NCI-H187 (cell line): ENCODE measurements around the gene CD82.
"Not testable (repeated sequence)": the region's sequence is repeated elsewhere in the genome, so short reads cannot be mapped to it uniquely, and the experiment has no call there.

ENCODE experiments used
- DNase-seq, 2 experiments: peaks; one replicate each; lab custom pipeline; 2025; lab: John Stamatoyannopoulos, UW

The CD82 gene

DNA sequence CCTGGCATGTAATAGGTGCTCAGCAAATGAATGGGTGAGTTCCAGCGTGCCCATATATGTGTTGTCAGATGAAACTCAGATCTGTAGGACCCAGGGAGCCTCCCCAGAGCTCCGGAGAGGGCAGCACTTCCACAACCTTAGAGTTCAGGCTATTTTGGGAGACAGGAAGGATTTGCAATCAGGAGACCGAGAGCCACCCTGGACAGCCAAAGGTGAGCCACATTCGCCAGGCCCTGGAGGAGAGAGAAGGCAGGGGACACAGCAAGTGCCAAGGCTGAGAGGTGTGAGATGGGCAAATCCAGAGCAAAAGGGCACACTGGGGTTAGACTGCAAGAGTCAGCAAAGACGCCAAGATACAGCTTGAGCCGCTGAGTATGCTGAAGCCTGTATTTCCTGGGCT, 66.4 kb downstream of the CD82 start:
- DNase-seq: no peak

- no peak for DNase-seq
Observed at GRCh38 chr11:44632466-44633123, 67.1 kb downstream of the CD82 start.

- no peak for DNase-seq
Observed at GRCh38 chr11:44633641-44634040, 68.2 kb downstream of the CD82 start.

GRCh38 chr11:44634401-44635281, 69.2 kb downstream of the CD82 start:
- no peak for DNase-seq

- no peak for DNase-seq
Observed at GRCh38 chr11:44637487-44637886, 72.0 kb downstream of the CD82 start.

DNA sequence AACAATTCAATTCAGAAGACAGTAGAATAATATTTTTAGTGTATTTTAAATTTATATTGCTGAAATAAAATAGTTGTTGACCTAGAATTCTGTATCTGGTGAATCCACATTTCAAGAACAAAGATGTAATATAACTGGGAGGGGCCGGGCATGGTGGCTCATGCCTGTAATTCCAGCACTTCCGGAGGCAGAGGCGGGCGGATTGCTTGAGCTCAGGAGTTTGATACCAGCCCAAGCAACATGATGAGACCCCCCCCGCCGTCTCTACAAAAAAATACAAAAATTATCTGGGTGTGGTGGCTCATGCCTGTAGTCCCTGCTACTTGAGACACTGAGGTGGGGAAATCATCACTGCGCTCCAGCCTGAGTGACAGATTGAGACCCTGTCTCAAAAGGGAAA, 72.6 kb downstream of the CD82 start:
- DNase-seq: no peak

DNA sequence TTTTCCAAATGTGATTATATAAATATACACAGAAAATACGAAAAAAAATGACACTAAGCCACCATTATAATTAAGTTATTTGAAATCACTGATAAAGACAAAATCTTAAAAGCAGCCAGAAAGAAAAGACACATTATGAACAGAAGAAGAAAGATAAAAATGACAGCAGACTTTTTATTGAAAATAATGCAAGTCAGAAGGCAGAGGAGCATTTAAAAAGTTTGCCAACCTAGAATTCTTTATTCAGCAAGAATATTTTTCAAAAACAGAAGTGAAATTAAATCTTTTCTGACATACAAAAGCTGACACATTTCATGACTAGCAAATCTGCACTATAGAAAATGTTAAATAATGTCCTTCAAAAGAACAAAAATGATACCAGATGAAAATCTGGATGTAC, 77.8 kb downstream of the CD82 start:
- DNase-seq: no peak

- DNase-seq: no peak
Observed at GRCh38 chr11:44645827-44646226, 80.4 kb downstream of the CD82 start.

DNA sequence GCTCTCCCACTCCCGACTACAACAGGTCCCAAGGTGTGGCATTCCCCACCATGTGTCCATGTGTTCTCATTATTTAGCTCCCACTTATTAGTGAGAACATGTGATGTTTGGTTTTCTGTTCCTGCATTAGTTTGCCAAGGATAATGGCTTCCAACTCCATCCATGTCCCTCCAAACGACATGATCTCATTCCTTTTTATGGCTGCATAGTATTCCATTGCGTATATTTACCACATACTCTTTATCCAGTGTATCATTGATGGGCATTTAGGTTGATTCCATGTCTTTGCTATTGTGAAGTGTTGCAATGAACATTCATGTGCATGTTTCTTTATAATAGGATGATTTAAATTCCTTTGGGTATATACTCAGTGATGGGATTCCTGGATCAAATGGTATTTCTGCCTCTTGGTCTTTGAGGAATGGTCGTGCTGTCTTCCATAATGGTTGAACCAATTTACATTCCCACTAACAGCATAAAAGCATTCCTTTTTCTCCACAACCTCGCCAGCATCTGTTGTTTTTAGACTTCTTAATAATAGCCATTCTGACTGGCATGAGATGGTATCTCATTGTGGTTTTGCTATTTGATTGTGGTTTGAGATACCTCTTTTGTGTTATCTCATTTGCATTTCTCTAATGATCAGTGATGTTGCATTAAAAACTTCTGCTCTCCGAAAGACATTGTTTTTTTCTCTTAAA, 81.9 kb downstream of the CD82 start:
- DNase-seq: not testable (repeated sequence)

DNA sequence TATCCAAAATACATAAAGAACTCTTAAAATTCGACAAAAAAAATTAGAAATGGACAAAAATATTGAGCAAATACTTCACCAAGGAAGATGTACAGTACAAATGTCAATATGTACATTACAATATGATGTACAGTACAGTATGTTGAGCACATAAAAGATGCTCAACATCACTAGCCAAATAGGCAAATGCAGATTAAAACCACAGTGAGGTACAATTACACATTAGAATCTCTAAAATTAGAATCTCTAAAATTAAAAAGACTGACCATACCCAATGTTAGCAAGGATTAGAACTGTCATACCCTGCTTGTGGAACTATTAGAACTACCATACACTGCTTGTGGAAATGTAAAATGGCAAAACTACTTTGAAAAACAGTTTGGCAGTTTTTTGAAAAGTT, 82.6 kb downstream of the CD82 start:
- no peak for DNase-seq

- DNase-seq: no peak
Observed at GRCh38 chr11:44651535-44652155, 86.2 kb downstream of the CD82 start.

DNA sequence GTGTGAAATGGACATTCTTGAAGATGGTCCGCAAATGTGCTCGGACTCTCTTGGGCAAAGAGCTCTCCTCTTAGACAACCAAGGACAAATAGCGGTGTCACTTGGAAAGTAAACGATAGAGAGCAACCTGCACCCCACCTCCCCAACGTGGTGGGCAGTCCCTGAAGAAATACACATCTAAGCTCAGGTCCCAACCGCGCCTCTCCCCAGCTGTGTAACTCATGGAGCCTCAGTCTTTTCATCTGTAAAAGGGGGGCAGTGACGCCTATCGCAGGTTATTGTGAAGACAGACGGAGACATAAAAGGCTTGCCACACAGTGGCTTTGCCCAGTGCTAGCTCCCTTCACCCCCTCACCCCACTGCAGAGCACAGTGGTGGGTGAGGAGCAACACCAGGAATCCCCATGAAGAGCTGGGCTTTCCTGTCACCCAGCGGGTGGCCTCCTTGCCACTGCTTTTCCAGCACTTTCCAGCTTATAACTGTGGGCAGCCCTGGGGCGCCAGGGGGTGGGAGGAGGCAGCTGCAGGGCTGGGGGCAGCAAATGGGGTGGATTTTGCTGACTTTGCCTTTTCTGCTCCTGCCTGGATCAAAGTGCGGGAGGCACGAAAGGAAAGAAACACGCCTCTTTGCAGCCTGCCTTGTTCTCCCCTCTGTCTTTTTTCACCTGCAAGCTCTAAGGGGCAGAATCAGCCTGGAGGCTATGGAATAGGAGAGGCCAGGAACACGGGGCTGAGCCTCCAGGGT, 87.6 kb downstream of the CD82 start:
- DNase-seq: no peak

DNA sequence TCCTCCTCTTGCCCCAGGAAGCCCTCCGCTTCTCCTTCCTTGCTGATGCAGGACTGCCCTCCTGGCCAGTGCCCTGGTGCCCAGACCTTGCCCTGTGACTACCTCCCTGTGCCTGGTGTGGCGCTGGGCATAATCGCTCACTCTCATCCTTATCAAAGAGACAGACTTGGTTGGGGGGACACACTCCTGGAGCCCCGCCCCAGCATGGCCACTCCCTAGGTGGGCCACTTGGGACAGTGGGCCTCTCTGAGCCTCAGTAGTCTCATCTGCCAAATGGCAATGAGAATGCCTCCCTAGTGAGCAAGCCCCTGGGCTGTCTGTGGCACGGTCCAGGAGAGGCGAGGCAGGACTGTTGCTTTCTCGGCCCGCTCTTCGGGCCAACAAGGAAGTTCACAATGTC, 88.6 kb downstream of the CD82 start:
- no peak for DNase-seq

- no peak for DNase-seq
Observed at GRCh38 chr11:44654596-44654995, 89.1 kb downstream of the CD82 start.

DNA sequence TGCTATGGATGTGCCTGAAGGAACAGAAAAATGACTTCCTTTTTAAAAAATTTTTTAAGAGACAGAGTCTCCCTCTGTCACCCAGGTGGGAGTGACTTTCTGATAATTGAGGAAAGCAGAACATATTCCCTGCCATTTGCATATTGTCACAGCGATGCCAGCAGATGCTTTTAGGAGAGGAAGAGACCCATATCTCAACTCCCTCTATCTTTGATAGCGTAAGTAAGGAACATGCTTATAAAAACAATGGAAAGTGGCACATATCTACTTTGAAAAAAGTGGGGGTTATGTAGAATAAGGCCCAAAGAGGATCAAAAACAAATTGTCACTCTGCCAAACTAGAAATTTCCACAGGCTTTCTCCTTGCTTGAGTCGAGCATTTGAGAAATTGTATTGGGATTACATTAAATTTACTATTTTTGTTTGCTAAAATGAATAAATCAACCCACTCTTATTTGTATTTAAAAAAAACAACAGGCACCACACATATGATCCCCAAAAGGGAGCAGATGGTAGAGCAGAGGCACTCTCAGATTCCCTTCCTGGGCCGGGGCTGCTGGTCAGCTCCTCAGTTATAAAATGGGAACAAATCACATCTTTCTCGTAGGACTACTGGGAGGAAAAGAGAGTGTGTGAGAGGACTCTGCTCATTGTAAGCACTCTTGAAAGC, 92.5 kb downstream of the CD82 start:
- DNase-seq: no peak

DNA sequence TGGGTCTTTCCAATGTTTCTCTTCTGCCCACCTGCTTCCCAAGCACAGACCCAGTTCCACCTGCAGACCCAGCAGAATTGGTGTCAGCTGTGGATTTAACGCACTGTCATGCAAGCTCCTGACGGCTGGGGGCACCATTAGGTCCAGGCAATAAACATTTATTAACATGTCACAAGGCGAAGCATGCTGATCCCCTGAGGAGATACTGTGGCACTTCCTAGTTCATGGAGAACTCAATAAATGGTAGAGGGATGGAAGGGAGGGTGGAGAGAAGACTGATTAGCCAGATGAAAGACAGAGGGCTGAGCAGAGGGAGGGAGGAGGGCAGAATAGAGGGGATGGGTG, 93.0 kb downstream of the CD82 start:
- DNase-seq: no peak

DNA sequence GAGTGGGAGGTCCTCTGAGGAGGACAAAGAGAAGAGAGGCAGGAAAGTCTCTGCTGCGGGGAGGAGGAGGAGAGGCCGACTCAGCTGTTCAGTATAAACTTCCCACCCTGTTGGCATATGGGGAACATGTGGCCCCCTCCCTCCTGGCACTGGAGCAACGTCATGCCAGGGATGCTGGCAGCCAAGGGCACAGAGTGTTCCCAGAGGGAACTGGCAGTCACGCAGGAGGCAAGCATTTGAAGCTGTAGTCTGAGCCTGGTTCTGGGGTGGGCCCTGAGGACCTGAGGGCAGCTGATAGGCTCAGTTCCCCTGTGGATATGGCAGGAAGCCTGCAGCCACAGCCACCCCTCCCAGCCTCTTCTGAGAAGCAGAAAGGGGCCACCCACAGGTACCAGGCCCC, 94.2 kb downstream of the CD82 start:
- no peak for DNase-seq

GRCh38 chr11:44660535-44660934, 95.1 kb downstream of the CD82 start:
- not testable (repeated sequence) for DNase-seq

DNA sequence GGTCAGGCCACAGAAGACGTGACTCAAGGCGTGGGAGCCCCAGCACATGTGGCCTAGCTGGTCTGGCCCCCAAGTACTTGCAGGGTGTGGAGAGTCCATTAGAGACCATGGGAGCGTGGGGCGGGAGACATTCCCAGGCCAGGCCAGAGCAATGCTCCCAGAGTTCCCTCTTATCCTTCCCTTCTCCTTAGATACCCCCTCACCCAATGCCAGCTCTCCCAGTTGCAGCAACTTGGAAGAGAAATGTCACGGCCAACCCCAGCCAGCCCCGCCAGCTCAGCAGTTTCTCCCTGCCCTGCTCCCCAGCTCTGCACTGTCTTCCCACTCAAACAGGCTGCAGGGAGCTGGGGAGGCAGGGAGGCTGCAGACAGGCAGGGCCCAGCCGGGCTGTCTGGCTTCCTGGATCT, 95.9 kb downstream of the CD82 start:
- no peak for DNase-seq
